Raji (cell line): ENCODE measurements around the gene RCSD1.

Experiments
- POLR2A ChIP-seq: IDR thresholded peaks from 2 replicates; pipeline ENCODE4 v1.6.1; 2011; ENCODE audit warnings: low read depth, low read length, control low read depth; ENCODE audit not compliant: insufficient read depth

RCSD1 gene

DNA sequence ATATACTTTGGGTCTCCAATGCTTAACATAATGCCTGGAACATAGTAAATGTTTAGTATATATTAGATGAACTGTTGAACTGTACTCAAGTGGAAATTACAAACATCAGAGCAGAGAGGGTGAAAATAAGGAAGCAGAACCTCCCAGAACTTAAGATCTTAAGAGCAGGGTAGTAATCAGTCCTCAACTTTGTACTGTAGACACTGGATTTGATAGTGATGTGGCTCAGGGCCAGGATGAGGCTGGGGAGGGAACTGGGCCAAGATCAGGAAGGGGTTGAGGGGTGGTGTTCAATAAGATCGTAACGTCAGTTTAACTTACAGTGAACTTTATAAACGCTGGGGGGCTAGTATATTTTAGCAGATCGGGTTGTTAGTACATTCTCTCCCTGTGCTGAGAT lies 107.1 kb downstream of the RCSD1 start:
- no peak for TF ChIP-seq POLR2A

DNA sequence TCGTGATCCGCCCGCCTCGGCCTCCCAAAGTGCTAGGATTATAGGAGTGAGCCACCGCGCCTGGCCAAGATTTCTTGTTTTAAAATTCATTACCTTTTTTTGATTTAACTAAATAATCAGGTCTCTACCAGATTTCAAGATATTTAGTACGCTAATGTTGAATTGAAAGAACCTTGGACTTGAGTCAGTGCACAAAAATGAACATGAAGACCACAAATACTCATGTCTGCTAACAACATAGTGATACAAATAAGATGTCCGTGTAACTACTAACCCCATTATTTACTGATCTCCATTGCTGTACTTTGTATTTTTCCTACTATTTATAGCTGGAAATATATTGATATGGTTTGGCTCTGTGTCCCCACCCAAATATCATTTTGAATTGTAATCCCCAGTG lies 108.1 kb downstream of the RCSD1 start:
- no peak for TF ChIP-seq POLR2A

DNA sequence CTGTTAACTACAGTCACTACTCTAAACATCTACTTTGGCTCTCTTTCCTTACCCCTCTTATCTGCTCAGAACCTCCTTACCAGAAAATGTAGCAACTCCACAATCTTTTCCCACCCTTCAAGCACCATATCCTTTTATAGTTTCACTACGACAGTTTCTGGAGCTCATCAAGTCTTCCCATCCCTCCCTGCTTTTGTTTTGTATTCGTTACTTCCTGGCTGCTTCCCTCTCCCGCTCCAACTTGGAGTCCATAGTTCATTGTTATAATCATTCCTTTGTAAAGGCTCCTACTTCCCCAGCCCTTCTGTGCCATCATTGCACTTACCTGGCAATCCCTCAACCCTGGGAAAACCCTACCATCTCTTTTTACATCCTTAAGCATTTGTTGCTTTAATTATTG lies 109.7 kb downstream of the RCSD1 start:
- TF ChIP-seq POLR2A: no peak

DNA sequence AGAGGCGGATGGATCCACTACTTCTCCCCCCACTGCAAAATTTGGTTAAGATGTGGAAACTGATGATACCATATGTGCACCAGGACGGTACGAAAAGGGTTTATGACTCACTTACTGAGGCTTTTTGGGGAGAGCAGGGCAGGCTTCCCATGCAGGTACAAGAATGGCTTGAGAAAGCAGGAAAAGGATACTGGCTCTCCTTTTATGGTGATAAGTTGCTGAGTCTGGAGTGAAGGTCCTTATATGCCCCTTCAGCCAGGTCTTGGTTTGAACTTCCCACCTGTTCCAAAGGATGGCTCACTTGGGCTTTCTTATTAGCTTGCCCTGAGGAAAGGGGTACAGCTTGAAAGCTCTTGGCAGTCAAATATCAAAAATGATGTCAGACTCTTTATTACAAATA lies 114.9 kb downstream of the RCSD1 start:
- TF ChIP-seq POLR2A: no peak

DNA sequence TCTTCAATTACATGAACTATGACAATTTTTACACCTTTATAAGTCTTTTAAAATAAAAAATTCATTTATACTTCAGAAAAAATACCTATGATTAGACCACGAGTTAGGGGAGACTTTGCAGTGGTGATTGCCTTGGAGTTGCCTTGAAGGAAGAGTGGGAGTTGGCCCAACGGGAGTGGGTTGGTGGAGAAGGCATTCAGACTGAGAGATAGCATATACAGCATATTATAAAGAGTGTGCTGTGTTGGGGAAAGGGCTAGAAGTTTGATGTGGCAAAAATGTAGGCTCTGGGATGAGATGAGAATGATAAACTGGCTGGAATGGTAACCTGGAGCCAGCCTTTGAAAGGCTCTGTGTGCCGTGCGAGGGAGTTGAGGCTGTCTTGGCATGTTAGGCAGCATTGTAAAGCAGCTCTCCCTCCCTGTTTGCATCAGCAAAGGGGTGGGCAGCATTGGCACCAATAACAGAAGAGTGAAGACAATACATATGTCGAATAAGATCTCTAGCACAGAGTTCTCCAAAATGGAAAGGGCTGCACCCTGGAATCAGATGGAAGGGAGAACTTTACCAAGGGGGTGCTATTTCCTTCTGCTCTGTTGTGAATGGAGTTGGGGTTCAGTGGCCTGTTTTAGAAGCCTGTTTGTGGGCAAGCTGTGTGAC lies 116.1 kb downstream of the RCSD1 start:
- peak; percentile 35; the same call in 1 of the 2 replicates for TF ChIP-seq POLR2A

DNA sequence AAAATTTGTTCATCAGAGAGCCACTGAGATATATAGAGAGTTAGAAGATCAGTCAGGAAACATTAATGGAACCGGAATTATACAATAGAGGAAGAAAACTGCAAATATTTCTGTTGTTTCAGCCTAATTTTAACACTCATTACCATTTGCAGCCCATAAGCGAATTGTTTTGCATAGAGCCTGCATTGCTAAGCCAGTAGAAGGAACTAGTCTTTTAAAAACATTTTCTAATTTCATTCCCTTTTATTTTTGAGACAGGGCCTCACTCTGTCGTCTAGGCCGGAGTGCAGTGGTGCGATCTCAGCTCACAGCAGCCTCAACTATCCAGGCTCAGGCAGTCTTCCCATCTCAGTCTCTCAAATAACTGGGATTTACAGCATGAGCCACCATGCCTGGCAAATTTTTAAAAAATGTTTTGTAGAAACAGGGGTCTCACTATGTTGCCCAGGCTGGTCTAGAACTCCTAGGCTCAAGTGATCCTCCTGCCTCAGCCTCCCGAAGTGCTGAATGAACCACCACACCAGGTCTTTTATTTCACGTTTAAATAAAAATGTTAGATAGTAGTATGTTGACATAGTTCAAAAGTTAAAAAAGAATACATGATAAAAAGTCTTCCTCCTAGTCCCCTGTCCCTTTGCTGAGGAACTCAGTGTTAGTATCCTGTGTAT lies 117.1 kb downstream of the RCSD1 start:
- TF ChIP-seq POLR2A: peak; percentile 73

DNA sequence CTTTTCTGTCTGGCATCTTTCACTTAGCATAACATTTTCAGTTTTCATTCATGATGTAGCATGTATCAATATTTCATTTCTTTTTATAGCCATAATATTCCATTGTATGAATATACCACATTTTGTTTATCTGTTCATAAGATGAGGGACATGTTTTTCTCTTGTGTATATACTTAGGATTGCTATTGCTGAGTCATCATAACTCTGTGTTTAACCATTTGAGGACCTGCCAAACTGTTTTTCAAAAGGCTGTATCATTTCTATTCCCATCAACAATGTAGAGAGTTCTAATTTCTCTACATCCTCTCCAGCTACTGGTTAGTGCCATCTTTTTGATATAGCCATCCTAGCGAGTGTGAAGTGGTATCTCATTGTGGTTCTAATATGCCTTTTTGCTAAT lies 118.0 kb downstream of the RCSD1 start:
- no peak for TF ChIP-seq POLR2A

DNA sequence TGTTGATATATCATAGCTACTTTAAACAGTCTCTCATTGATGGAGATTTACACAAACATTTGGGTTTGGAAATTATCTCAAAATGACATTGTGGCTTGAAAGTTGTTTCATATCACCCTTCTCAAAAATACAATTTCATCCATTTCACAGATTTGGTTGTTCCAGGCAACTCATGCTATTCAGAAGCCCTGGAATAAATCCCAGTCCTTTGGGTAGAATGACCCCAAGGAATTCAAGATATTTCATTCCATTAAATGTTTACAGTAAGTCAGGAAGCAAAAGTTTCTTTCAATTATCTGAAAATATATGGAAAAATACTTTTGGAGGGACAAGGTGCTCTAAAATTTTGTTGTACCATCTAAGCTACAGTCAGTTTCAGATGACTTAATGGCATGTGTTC lies 118.9 kb downstream of the RCSD1 start:
- no peak for TF ChIP-seq POLR2A

DNA sequence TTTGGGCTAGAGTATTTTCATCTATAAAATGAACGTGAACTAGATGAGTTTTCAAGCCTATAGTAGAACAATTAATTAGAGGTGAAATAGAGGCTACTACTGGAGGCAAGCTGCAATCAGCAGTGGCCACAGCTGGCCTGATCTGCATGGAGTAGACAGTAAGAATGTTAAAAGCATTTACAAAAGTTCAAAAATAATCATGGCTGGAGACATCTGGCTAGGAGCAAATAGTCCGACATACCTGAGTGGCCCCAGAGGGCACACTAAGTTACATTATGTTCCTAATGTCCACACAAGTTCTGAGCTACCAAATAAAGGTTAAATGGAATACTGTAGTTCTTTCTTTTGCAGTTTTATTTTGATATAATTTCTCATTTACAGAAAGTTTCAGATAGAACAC lies 119.7 kb downstream of the RCSD1 start:
- no peak for TF ChIP-seq POLR2A

DNA sequence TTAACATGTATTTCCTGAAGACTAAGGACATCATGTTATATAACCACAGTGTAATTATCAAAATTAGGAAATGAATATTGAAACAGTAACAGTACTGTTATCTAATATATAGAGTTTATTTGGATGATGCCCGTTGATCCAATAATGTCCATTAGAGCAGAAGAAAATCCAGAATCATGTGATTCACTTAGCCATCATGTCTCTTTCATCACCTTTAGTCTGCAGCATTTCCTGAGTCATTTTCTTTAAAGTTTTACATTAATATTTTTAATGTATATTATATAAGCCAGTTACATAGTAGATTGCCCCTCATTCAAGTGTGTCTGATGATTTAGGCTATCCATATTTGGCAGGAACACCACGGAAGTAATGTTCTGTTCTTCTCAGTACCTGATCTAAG lies 120.6 kb downstream of the RCSD1 start:
- no peak for TF ChIP-seq POLR2A

DNA sequence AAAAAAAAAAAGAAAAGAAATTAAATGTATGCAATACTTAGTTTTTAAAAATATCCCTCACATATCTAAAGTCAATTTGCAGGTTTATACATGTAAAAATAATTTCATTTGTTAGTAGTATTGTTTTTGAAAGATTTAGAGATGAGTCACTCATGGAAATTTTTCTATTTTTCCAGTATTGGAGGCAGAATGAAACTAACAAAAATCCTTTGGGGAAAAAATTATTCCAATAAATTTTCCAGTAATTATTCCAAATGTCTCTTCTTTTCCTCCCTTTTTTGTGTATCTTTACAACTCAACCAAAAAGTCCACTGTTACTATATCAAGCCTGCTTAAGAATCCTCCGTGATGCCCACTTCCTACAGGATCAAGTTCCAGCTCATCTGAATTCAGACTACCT lies 121.6 kb downstream of the RCSD1 start:
- no peak for TF ChIP-seq POLR2A

DNA sequence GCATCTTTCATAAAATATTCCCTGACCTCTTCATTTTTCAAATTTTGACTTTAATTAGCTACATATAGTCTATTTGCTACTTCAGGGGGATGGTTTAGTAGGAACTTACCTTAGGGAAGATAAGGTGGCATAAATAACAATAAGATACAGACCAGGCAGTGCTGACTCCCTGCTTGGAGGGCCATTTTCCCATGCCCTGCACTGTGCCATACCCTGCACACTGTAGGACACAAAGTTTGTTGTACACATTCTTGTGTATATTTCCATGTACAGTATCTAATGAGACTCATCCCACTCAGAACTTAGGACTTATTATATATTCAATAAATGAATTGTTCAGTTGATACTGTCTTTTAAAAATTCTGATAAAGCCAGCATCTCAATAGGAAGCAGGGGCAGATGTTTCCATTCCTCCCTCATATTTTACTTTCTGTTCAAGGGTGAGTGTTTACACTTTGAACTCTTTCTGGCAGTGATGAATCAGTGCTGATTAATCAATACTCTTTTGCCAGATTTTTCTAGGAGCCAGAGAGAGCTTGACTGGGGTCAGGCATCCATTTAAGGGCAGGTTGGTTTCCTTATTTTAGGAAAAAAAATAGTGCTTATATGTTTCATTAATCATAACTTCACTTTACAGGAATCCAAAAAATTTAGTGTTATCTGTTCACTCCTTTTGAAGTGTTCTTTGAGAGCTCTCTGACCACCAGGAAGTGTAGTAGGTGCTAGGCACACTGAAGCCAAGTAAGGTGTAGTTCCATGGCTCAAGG lies 122.4 kb downstream of the RCSD1 start:
- TF ChIP-seq POLR2A: no peak

DNA sequence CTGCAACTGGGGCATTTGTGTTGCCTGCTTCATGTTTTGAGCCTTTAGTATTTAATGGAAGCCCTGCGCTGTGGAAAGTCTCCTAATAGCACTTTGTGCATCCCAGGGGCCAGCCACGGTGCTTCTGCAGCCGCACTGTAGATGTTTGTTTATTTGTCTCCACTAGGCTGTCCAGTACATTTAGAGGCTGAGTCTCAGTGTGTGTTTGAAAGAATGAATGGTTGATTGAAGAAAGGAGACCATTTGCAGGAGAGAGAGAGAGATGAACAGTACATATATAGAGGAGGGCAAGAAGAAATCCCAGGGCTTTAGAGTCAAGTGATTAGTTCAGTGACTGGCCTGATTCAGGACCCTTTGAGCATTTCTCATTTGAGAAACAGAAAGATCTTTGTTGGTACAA lies 125.6 kb downstream of the RCSD1 start:
- TF ChIP-seq POLR2A: no peak
